H9 (cell line): ENCODE measurements around the gene PMM2. TPM values are rescaled to one million over a fixed set of nuclear protein-coding genes. Genes with fewer than 3 reads are reported as not detected.

Source experiments
- DNase-seq: peaks from one replicate; pipeline ENCODE4 v3.0.0-alpha.2; 2017
- H2AFZ ChIP-seq: one replicate; pipeline ENCODE4 v1.6.1; 2013; ENCODE audit warnings: mild to moderate bottlenecking, low read length, control low read depth, moderate library complexity
- H2AK5ac ChIP-seq: 2 replicates; pipeline ENCODE4 v1.6.1; 2013; ENCODE audit warnings: low read length, control low read depth, mixed read lengths; ENCODE audit not compliant: insufficient read length
- H2BK120ac ChIP-seq: one replicate; pipeline ENCODE4 v1.6.1; 2013; ENCODE audit warnings: low read depth, mild to moderate bottlenecking, low read length, control low read depth, inconsistent platforms; ENCODE audit not compliant: poor library complexity, severe bottlenecking
- H2BK12ac ChIP-seq: 2 replicates; pipeline ENCODE4 v1.6.1; 2013; ENCODE audit warnings: low read length, control low read depth, mixed read lengths, low read depth; ENCODE audit not compliant: insufficient read length
- H2BK15ac ChIP-seq: 2 replicates; pipeline ENCODE4 v1.6.1; 2013; ENCODE audit warnings: low read depth, low read length, control low read depth
- H2BK20ac ChIP-seq: one replicate; pipeline ENCODE4 v1.6.1; 2013; ENCODE audit warnings: low read depth, mild to moderate bottlenecking, low read length, control low read depth, inconsistent platforms; ENCODE audit not compliant: poor library complexity, severe bottlenecking
- H2BK5ac ChIP-seq: 2 replicates; pipeline ENCODE4 v1.6.1; 2013; ENCODE audit warnings: low read length, control low read depth, mixed read lengths; ENCODE audit not compliant: insufficient read length
- H3K14ac ChIP-seq: 2 replicates; pipeline ENCODE4 v1.6.1; 2013; ENCODE audit warnings: low read length, control low read depth; ENCODE audit not compliant: insufficient read depth
- H3K18ac ChIP-seq: 2 replicates; pipeline ENCODE4 v1.6.1; 2013; ENCODE audit warnings: low read depth, mild to moderate bottlenecking, mixed read lengths, low read length, control low read depth; ENCODE audit not compliant: insufficient read length
- H3K23ac ChIP-seq: 2 replicates; pipeline ENCODE4 v1.6.1; 2013; ENCODE audit warnings: low read length, control low read depth, mixed read lengths, low read depth; ENCODE audit not compliant: insufficient read length
- H3K23me2 ChIP-seq: 2 replicates; pipeline ENCODE4 v1.6.1; 2013; ENCODE audit warnings: low read depth, mild to moderate bottlenecking, mixed read lengths, low read length, control low read depth; ENCODE audit not compliant: insufficient read length, poor library complexity, severe bottlenecking
- H3K27ac ChIP-seq: 2 replicates; pipeline ENCODE4 v1.5.1; 2013; ENCODE audit warnings: low read length, control low read depth, mixed read lengths, low read depth; ENCODE audit not compliant: insufficient read length
- H3K27me3 ChIP-seq: 2 replicates; pipeline ENCODE4 v1.6.1; 2013; ENCODE audit warnings: low read length, control low read depth, inconsistent platforms; ENCODE audit not compliant: insufficient read depth
- H3K4ac ChIP-seq: 2 replicates; pipeline ENCODE4 v1.6.1; 2013; ENCODE audit warnings: low read depth, mild to moderate bottlenecking, control low read depth, inconsistent platforms, low read length, moderate library complexity
- H3K4me1 ChIP-seq: 2 replicates; pipeline ENCODE4 v1.6.1; 2013; ENCODE audit warnings: low read length, control low read depth, inconsistent platforms; ENCODE audit not compliant: insufficient read depth
- H3K4me2 ChIP-seq: 2 replicates; pipeline ENCODE4 v1.6.1; 2013; ENCODE audit warnings: low read length, control low read depth, mixed read lengths; ENCODE audit not compliant: insufficient read length, insufficient read depth
- H3K56ac ChIP-seq: 2 replicates; pipeline ENCODE4 v1.6.1; 2013; ENCODE audit warnings: low read depth, mild to moderate bottlenecking, mixed read lengths, low read length, control low read depth; ENCODE audit not compliant: insufficient read length
- H3K79me1 ChIP-seq: 2 replicates; pipeline ENCODE4 v1.6.1; 2013; ENCODE audit warnings: low read depth, mild to moderate bottlenecking, moderate library complexity, low read length, control low read depth, inconsistent platforms; ENCODE audit not compliant: insufficient read depth, poor library complexity, severe bottlenecking
- H3K79me2 ChIP-seq: 2 replicates; pipeline ENCODE4 v1.6.1; 2013; ENCODE audit warnings: low read length, control low read depth, inconsistent platforms; ENCODE audit not compliant: insufficient read depth
- H3K9ac ChIP-seq: 2 replicates; pipeline ENCODE4 v1.6.1; 2013; ENCODE audit warnings: low read length, control low read depth, mixed read lengths; ENCODE audit not compliant: insufficient read length; ENCODE audit errors: extremely low read depth
- H3K9me3 ChIP-seq: one replicate; pipeline ENCODE4 v1.6.1; 2013; ENCODE audit warnings: low read depth, low read length, inconsistent platforms; ENCODE audit not compliant: control insufficient read depth
- H3T11ph ChIP-seq: one replicate; pipeline ENCODE4 v1.6.1; 2013; ENCODE audit warnings: mild to moderate bottlenecking, low read length, control low read depth, inconsistent platforms
- H4K20me1 ChIP-seq: one replicate; pipeline ENCODE4 v1.6.1; 2013; ENCODE audit not compliant: control insufficient read depth, insufficient read length, insufficient read depth
- H4K5ac ChIP-seq: 2 replicates; pipeline ENCODE4 v1.6.1; 2013; ENCODE audit warnings: low read depth, mild to moderate bottlenecking, mixed read lengths, low read length, control low read depth; ENCODE audit not compliant: insufficient read length
- H4K8ac ChIP-seq: replicated peaks from 2 replicates; pipeline ENCODE4 v1.6.1; 2013; ENCODE audit warnings: low read length, control low read depth, mixed read lengths, low read depth; ENCODE audit not compliant: insufficient read length
- H4K91ac ChIP-seq: 2 replicates; pipeline ENCODE4 v1.6.1; 2013; ENCODE audit warnings: low read depth, mild to moderate bottlenecking, moderate library complexity, mixed read lengths, low read length, control low read depth; ENCODE audit not compliant: insufficient read length
- H3K27ac Mint-ChIP-seq, 3 experiments: 2 replicates in 2 of 3; 3 replicates in 1 of 3; pipeline ENCODE4 v1.8.0; 2020 to 2021; ENCODE audit warnings: mixed read lengths in 3 of 3, mild to moderate bottlenecking in 1 of 3, moderate library complexity in 1 of 3
- H3K27me3 Mint-ChIP-seq: 2 replicates; pipeline ENCODE4 v1.8.0; 2021; ENCODE audit warnings: low read depth, mild to moderate bottlenecking, moderate library complexity, mixed read lengths
- H3K36me3 Mint-ChIP-seq, 3 experiments: 2 replicates in 2 of 3; 3 replicates in 1 of 3; pipeline ENCODE4 v1.8.0; 2020 to 2021; ENCODE audit warnings: low read depth in 3 of 3, mixed read lengths in 3 of 3; ENCODE audit not compliant: insufficient read depth in 1 of 3
- H3K4me1 Mint-ChIP-seq, 2 experiments: 2 replicates each; pipeline ENCODE4 v1.8.0; 2020; ENCODE audit warnings: mixed read lengths in 2 of 2
- H3K4me3 Mint-ChIP-seq, 2 experiments: 2 replicates in 1 of 2; 3 replicates in 1 of 2; pipeline ENCODE4 v1.8.0; 2020 to 2021; ENCODE audit warnings: mild to moderate bottlenecking in 2 of 2, mixed read lengths in 2 of 2, moderate library complexity in 1 of 2
- H3K9me3 Mint-ChIP-seq, 2 experiments: 2 replicates in 1 of 2; 3 replicates in 1 of 2; pipeline ENCODE4 v1.8.0; 2020; ENCODE audit warnings: mild to moderate bottlenecking in 2 of 2, mixed read lengths in 2 of 2, moderate library complexity in 1 of 2
- CTCF ChIP-seq: fragments of 200-600 bp; sonication (generic); conservative IDR thresholded peaks from 3 replicates; pipeline ENCODE4 v1.8.0; 2021; ENCODE audit warnings: antibody characterized with exemption, mild to moderate bottlenecking
- WGBS: extraction: QIAGEN DNeasy Blood & Tissue Kit; methylation state at CpG from one replicate; pipeline ENCODE4 v1.1.7; 2013; ENCODE audit warnings: missing lambda C conversion rate, low lambda C conversion rate, mixed read lengths; ENCODE audit not compliant: insufficient read length; ENCODE audit errors: extremely low coverage; 5-methylcytosine and 5-hydroxymethylcytosine counted together
- total RNA-seq: library from RNA; stranded (reverse); gene quantifications from 2 replicates; pipeline ENCODE4 v1.2.1, GENCODE V29; 2021

PMM2 gene
- total RNA-seq, 1 experiment from 2014 or later, result 82.7 TPM

DNA sequence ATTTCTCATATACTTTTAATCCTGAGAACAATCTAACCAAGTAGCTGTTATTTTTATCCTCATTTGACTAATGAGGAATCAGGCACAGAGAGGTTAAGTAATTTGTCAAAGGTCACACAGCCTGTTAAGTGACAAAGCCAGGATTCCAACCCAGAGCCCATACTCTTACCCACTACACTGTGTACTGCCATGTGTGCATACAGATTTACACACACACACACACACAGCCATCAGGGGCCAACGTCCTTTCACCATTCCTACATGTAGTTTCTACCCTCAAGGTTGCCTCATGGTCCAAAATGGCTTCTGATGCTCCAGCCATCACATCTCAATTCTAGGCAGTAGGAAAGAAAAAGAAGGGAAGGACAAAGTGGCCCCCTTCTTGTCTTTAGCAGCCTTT is 22.3 kb upstream of the PMM2 start:
- Mint-ChIP-seq H3K36me3 (peaks cover 4 to 5% (median 4%) of the 10 kb centered on the region in 3 experiments), H3K27me3 (no peaks in the 10 kb centered on the region; the same call in 1 of the 2 replicates), H3K4me1 (peaks cover 0 to 5% of the 10 kb centered on the region in 2 experiments; a peak in 1 of 4 replicates), H3K9me3 (no peaks in the 10 kb centered on the region), H3K27ac (no peak overlapping the region), H3K4me3 (no peak overlapping the region)
- no peak overlapping the region for H4K8ac ChIP-seq
- H3K23me2 ChIP-seq, result no peaks in the 10 kb centered on the region
- H3K9me3 ChIP-seq, result no peaks in the 10 kb centered on the region
- no peak overlapping the region for H2BK120ac ChIP-seq
- no peaks in the 10 kb centered on the region for H3K27me3 ChIP-seq
- no peak overlapping the region for H3K18ac ChIP-seq
- no peak overlapping the region for H4K91ac ChIP-seq
- no peak overlapping the region for H2BK5ac ChIP-seq
- no peak overlapping the region for H3T11ph ChIP-seq
- H3K4me1 ChIP-seq, result no peaks in the 10 kb centered on the region
- H3K23ac ChIP-seq, result no peak overlapping the region
- no peaks in the 10 kb centered on the region for H4K20me1 ChIP-seq
- H2AK5ac ChIP-seq, result no peak overlapping the region
- H2BK15ac ChIP-seq, result no peak overlapping the region
- H3K27ac ChIP-seq, result no peak overlapping the region
- WGBS, result no CpG with 5 or more reads among the region's 1 CpG
- TF ChIP-seq CTCF, result no peak
- no peak overlapping the region for H2AFZ ChIP-seq
- no peak overlapping the region for H4K5ac ChIP-seq
- no peak overlapping the region for H3K56ac ChIP-seq
- no peak overlapping the region for H3K4ac ChIP-seq
- no peaks in the 10 kb centered on the region for H3K79me2 ChIP-seq
- H3K4me2 ChIP-seq, result no peak overlapping the region
- no peak overlapping the region for H3K14ac ChIP-seq
- no peak overlapping the region for H3K9ac ChIP-seq
- DNase-seq, result no peak
- H3K79me1 ChIP-seq, result no peaks in the 10 kb centered on the region
- H2BK12ac ChIP-seq, result no peak overlapping the region
- H2BK20ac ChIP-seq, result no peak overlapping the region
